Activated gamma-delta T cell treated with Interleukin-2 at 50 U/mL for 16 hours (primary cell): ENCODE results near the gene MSL3B.

ENCODE experiments used
- DNase-seq: peaks from one replicate; pipeline ENCODE4 v3.0.0-alpha.2; 2020

Gene MSL3B

GRCh38 chr2:233832414-233832813 is 35.8 kb downstream of the MSL3B start:
- DNase-seq, result no peak

GRCh38 chr2:233831861-233832260 is 36.3 kb downstream of the MSL3B start:
- no peak for DNase-seq

GRCh38 chr2:233831011-233831721 is 37.0 kb downstream of the MSL3B start:
- DNase-seq, result no peak

DNA sequence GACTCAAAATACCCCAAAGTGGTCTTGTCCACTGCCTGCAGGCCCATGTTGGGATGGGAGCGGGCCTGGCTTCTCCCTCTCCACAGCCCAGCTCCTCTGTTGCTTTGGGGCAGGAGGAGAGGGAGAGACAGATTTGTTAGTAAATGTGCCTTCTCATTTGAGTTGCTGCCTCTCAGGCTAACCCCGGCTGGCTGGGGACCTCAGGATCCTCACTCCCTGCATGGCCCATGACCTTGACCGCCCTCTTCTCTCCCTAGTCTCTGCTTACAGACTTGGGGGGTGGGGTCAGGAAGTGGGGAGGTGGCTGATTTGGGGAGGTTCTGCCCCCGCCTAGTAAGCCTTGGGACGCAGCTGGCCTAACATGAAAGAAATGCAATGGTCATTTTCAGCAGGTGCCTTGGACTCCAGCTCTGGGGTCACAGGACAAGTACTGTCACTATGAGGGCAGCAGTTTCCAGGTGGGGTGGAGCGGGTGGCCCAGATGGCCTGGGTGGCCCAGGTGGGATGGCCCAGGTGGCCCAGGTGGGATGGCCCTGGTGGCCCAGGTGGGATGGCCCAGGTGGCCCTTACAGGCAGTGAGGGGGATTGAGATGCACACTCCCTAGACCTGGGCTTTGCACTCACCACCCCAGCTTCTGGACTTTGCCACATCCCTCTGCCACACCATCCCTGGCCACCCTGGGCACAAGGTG is 37.9 kb downstream of the MSL3B start:
- no peak for DNase-seq

DNA sequence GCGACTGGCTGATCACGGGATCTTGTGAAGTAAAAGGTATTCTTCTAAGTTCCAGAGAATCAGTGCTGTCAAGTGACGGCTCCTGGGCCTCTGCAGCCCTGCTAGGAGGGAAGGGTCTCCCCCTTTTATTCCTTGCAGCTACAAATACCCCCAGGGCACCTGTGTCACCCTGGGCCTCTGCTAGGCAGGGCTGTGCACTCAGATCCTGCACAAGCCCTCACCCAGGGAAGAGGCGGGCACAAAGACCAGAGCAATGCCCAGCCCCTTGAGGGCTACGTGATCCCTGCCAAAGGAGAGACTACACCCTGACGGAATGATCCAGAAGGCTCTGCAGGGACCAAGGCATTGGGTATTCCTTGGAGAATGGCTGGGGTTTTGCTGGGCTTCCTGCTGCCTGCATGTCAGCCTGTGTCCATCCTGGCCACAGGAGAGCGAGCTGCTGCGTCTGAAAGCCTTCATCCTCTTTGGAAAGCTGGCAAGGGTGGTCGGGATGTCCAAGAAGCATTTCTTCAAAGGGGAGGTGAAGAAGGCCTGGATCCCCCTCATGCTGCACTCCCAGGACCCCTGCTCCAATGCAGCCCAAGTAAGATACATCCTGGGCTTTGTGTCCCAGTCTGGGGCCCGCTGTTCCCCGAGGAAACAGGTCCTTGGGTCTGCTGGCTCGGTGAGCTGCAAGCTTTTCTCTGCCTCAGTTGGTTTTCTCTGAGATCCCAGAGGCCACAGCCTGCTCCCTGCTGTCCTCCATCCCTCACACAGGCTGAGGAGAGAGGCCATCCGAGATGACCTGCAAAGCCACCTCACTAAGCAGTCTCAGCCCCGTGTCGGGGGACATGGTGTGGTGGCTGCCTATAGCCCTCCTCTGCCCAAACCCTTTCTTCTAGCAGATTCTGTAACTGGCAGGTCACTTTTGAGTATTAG is 38.7 kb downstream of the MSL3B start:
- no peak for DNase-seq

- no peak for DNase-seq
Observed at GRCh38 chr2:233828546-233829192, 39.5 kb downstream of the MSL3B start.

GRCh38 chr2:233824373-233824772 is 43.8 kb downstream of the MSL3B start:
- DNase-seq, result no peak

DNA sequence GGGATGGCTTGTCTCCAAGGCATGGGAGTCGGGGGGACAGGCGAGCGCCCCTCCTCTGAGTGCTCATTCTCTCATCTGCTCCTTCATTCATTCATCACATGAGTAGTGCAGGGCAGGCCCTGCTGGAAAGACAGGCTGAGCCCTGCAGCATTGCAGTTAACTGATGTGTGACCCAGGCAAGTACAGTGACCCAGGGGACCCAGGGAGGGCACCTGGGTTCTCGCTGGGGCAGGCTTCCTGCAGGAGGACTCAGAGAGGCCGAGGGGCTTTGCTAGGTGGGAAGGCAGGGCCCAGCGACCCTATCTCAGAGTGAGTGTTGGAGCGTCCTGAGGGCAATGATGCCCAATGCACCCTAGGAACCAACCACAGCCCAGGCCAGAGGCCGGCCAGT is 44.5 kb downstream of the MSL3B start:
- no peak for DNase-seq

GRCh38 chr2:233822781-233823730 is 45.1 kb downstream of the MSL3B start:
- no peak for DNase-seq

DNA sequence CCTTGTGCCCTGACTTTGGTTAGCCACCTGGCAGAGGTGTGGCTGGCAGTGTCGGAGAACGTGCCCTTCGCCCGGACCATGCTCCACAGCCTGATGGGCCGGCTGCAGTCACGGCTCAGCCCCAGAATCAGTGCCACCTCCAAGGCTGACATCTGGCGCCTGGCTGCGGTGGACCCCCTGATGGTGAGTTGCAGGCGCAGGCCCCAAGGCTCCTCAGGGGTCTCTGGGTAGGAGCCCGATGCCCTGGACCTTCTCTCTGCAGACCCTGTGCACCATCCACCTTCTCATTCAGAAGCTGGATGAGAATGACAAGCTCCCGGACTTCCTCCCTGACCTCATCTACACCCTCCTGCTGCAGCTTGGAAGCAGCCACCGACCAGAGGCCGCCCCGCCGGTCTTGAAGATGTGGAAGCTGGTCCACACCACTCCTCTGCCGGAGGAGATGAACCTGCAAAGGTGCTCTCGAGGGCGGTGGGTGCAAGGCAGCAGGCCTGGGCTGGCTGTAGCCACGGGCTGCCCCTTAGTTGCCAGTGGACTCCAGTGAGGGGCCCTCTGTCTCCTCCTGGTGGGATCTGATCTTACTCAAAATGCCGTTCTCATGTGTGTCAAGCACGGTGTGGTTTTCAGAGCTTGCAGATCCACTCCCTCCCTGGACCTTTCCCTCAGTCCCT is 46.0 kb downstream of the MSL3B start:
- no peak for DNase-seq

- no peak for DNase-seq
Observed at GRCh38 chr2:233821709-233822100, 46.5 kb downstream of the MSL3B start.

DNA sequence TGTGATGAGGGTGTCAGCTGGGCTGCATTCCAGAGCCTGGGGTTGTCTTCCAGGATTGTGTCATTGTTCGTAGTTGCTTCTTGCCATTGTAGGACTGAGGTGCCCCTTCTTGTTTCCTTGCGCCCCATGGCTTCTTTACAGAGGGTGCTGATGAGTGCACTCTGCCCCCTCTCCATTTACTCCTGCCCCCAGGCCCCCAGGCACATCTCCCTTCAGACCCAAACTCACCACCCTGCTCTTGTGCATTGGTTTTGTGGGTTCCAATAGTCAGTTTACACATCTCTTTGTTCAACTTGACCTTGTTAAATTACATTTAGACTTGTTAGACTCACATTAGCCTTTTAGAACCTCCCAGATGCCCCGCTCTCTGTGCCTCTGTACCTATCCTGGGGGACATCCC is 47.0 kb downstream of the MSL3B start:
- no peak for DNase-seq

GRCh38 chr2:233820774-233821105 is 47.4 kb downstream of the MSL3B start:
- no peak for DNase-seq

- DNase-seq, result no peak
Observed at GRCh38 chr2:233819884-233820773, 48.1 kb downstream of the MSL3B start.

DNA sequence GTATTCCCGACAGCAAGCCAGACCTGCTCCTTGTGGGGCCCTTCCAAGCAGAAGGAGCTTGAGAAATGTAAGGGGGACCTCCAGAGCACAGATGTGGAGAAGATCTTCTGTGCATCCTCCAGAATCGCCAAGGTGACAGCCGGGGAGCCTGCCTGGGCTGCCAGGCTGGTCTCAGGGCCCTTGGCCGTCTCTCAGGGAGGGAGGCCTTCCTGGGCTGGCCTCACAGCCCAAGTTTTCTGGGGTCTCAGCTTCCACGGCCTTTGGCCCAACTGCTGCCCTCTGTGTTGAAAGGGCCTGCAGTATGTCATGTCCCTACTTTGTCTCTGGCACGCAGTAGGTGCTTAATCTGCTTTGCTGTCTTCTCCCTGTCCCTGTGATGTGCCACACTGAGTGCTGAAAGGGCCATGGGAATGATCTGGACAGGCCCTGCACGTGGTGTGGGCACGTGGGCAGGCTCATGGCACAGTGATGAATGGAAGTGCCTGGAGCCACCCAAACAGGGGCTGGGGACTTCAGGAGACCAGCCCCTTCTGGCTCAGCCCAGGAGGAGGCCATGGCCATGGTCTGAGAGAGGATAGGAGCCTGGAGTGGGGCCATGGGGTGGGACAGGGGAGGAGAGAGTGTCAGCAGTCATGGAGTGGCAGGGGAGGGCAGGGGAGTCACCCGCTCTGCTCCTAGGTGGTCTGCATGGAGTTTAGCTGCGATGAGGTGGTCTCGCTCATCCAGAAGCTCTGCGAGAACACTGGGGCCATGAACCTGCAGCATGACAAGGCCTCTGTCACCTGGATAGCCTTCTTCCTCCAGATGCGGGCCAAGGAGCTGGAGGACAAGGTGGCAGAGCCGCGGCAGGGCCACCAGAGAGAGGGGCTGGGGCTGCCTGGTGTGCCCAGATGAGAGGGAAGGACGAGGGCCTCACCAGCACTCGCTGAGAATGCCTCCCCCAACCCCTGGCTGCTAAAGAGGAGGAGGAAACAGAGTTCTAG is 49.3 kb downstream of the MSL3B start:
- DNase-seq, result no peak

DNA sequence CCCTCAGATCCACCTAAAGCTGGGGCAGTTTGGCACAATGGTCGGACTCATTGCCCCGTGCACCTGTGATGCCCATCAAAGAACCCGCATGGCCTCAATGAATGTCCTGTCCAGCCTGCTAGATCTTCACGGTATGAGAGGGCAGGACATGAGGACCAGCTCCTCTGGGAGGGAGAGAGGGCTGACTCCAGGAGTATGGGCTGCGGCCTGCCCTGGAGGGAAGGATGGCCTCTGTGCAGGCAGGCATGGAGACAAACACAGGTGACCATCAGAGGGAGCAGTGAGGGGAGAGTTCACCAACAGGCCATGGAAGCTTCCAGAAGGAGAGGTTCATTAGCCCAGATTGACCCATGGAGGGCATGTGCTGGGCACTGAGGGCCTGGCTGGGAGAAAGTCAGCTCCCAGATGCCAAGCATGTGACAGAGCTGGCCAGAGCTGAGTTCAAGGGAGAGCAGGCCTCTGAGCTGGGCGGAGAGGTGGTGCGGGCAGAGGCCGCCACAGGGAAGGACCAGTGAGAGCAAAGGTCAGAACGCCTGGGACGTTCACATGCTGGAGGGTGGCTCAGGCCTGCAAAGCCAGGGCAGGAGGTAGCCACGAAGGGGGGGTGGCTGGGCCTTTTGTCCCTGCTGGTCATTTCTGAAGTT is 50.1 kb downstream of the MSL3B start:
- peak; percentile 1 for DNase-seq

DNA sequence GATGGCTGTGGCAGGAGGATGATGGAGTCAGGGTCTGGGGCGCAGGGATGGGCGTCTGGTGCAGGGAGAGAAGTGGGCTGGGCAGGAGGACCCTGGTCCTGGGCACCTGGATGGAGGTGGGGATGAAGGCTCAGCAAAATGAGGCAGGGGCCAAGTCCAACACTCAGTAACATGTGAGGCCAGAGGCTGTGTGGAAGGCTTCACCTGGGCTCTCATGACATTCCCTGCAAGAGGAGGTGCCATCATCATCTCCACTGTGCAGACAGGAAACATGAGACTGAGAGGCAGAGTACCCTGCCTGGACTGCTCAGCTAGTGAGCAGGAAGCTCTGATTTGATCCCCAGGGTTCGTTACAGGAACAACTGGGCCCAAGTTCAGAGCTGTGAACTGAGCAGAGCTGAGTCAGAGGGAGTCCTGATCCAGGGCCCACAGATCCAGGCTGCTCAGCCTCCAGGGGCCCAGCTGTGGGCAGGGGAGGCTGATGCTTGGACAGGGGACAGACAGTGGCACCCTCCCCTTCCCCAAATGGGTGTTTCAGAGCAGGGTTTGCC is 50.8 kb downstream of the MSL3B start:
- DNase-seq, result no peak

GRCh38 chr2:233816771-233817170 is 51.4 kb downstream of the MSL3B start:
- DNase-seq, result peak; percentile 2
